Hippocampal formation (tissue), 2 donors: Measurements from ENCODE around the gene ANKRD1.
"Not testable (repeated sequence)": the region's sequence is repeated elsewhere in the genome, so short reads cannot be mapped to it uniquely, and the experiment has no call there.

Experiments
- DNase-seq, 2 donors: peaks; one replicate each; lab custom pipeline; 2025; lab: John Stamatoyannopoulos, UW

The ANKRD1 gene

DNA sequence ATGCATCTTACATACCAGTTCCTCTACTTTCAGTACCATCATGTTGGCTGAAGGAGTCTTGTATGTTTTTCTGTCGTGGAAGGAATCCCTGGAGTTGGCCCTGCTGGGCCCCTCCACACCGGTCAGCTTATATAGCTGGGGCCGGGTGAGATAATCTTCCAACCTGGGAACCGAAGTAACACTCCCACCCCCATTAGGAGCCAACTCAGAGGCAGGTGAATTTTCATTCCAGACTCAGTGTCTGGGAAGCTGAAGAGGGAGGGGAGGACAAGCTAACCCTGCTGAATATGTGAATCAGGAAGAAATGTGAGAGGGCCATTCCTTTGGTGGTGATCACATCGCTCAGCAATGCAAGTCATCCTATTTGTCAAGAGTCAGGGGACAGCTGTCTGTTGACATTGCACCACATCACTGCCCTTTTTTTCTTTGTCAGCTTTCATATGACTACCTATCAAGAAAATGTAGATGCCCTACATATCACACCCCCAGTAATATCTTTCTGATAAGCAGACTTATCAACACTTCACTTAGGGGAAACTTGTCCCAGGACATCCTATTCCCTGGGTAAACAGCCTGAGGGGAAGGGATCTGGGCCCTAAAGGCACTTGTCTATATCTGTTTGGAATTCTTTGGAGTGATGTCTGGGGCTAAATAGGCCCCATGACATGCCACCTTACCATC, at the start of gene ANKRD1:
TSS of gene ANKRD1 (minus strand) at position 102 of the 681 bp plus-strand sequence. CDS start at position 42, 60 bp downstream.
- DNase-seq = no peak

DNA sequence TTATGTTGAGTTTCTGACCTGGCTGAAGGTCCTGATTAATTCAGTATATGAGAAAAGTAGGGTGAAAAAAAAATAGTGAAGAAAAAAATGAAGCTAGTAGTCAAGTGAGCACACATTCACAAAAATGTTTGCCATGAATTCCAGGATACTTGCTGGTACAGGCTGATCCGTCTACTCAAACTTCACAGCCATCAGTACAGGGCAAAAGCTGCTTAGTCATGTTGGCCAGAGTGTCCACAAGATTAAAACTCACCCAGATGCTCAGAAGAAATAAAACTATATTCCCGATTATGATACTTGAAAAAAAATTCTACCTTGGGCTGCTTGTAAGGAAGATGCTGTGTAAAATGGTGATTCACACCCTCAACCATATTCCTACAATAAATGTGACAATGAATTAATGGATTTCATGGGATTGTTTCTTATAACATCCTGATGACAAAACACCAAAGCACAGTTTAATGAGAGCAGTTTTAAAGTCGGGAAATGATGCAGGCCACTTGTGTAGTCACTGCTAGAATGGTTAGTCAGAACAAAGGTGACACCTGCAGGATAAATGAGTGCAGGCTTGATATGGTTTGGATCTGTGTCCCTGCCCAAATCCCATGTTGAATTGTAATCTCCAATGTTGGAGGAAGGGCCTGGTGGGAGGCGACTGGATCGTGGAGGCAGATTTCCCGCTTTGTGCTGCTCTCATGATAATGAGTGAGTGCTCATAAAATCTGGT, 49.2 kb upstream of the ANKRD1 start:
- no peak for DNase-seq

DNA sequence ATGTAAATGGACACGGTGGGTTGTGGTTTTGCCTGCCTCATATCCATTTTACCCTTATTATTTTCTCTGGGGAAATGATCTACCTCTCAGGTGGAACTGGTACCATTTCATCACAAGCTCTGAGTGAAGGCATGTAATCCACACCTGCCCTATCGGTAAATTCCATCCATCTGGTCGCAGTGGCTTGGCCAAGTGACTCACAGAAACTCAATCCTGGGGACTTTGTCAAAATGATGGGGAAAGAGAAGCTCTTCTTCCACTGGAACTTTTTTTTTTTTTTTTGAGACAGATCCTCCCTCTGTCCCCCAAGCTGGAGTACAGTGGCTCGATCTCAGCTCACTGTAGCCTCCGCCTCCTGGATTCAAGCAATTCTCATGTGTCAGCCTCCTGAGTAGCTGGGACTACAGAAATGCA, 48.2 kb upstream of the ANKRD1 start:
- DNase-seq = no peak

DNA sequence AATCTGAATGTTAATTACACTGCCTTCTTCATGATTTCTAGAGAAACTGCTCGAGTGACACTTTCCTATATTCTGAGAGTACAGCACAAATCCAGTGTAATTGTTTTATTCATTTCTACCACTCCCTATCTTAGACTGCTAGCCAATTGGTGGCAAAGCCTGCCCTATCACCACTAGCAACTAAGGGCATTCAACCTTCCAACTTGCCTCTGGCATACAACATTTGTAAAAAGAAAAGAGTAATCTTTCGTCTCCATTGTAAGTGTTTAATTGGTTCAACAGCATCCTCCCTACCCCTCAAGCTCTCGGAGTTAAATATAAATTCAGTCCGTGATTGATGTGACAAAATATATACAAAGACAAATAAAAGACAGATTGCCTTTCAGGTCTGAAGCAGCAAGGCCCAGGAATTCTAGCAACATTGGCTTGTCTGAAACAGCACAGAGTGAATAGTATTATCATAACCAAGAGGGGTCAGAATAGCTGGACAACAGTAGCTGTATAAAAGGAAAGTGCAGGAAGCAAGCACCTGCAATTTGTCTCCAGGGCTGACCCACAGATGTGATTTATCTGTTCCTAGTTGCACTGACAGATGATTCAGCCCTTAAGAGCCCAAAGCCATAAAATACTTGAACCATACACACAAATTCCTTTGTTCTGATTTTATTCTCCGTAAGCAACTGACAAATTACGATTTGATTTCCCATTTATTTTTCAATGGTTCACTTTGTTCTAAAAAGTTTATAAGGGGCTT, 47.6 kb upstream of the ANKRD1 start:
- no peak for DNase-seq

DNA sequence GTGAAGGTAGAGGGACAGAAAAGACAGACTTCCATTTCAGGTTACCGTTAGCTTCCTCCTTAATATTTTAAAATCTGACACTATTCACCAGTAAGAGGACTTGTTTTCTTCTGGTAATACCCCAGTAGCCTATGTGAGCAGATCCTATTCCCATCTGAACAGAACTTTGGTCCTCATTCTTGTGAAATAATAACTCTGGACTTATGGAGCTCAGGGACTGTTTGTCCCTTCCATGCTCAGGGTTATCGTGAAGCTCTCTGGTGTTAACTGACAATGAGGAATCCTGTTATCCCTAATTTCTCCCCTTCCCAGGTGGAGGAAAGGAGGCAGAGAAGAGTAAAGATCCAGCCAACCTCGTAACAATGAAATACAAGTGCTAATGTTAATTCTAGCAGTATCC, 47.0 kb upstream of the ANKRD1 start:
- no peak for DNase-seq

DNA sequence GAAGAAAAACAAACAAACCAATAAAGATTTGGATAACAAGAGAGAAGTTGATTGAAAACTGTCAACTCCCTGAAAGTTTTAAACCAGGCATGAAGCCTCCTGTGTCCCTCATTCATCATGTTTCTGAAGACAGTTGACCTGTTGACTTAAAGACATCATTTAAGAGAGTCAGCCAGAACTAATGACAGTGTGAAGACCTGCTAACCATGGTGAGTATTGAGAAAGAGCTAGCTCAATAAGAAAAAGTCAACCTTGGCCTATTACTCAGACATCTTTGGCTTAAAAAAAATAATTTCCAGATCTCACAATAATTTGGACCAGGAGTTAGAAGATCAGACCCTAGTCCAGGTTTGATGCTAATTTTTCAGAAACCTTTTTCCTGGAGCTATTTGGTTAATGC, 45.3 kb upstream of the ANKRD1 start:
- no peak for DNase-seq

DNA sequence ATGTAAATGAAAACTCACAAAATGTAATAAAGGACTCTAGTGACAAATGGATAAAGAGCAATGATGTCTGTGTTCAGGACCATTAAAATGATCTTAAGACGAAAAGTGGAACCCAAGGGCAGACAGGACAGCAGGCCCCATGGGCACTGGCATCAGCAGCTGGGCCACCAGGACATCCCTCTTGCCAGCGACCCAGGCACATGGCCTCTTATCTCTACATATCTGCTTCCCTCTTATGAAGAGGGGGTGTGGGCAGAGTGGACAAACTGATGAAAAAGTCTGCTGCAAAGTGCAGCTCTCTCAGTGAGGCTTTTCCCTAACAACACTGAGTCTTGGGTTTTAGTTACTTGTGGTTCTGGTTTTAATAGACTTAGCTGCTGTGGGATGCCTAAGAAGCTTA, 44.8 kb upstream of the ANKRD1 start:
- DNase-seq = no peak

DNA sequence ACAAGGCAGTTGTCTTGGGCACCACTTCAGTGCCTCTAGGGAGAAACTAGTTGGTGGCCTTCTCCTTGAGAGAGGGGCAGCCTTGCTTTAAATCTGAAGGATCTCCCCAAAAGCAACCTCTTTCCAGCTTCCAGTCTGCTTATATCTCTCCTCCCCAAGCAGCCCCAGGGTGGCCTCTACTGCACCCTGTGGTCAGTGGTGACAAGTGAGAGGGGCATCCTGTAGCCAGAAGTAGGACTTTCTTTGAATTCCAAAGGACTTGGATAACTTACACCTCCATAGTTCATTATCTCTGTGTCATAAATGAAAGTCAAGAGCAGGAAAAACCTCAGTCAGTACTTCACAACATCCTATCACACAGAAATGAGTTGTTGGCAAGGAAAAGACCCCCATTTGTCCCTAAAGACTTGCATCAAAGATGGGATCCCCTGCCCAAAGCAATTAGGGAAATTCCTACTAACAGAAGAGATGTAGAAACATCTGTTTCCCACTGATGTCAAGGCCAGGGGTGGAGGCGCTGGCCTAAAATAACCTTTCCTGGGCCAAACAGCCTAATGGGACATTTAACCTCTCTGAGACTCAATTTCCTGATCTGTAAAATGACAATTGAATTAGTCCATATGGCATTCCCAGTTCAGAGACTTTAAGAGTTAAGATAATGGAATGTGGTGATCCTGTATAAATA, 44.0 kb upstream of the ANKRD1 start:
- DNase-seq = no peak

DNA sequence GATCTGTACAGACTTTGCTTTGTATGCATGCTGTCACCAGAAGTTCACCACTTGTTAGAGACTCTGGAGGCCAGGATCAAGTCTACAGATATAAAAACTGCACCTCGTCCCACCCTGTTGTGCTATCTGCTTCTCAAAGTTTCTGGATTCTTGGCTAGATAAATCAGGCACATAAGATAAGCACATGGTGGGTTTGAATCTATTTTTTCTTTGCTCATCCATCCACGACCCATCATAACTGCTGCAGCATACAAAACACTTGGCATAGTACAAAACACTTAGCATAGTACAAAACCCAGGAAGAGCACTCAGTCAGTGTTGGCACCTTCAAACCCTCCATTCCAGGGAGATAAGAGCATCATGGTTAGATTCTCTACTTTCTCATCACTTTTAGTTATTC, 42.4 kb upstream of the ANKRD1 start:
- no peak for DNase-seq

DNA sequence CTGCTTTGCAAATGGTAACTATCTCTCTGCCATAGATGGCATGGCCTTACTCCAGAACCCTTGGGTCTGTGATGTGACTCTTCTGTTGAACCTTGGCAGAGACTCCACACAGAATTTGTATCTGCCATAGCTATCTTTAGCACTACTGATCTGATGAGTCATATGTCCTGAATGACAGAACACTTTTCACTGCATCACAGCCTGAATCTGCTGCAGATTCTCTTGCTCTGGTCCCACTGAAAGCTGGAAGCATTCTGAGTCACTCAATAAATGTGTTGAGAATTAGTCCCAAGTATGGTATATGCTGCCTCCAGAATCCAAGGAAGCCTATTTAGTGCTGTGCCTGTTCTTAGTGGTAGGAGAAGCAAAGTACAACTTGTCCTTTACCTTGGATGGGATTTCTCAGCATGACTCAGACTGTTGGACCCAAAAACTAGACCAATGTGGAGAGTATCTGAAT, 39.5 kb upstream of the ANKRD1 start:
- DNase-seq = no peak

DNA sequence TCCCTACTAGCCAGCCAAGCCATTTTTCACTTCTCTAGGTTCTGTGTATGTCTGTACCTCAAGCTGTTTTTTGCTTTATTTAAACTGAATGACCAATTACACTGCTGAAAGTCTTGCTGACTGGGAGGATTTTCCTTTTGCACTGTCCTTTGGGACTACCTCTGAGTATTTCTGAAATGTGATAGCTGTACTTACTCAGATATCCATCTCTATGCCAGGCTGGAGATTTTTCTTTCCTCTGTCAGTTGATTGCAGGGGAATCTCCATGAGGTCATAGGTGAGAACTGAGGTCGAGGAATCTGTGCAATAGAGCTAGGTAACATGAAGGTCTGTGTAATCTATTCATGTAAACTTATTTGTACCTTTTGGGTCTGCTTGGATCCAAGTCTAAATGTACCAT, 38.9 kb upstream of the ANKRD1 start:
- no peak for DNase-seq

DNA sequence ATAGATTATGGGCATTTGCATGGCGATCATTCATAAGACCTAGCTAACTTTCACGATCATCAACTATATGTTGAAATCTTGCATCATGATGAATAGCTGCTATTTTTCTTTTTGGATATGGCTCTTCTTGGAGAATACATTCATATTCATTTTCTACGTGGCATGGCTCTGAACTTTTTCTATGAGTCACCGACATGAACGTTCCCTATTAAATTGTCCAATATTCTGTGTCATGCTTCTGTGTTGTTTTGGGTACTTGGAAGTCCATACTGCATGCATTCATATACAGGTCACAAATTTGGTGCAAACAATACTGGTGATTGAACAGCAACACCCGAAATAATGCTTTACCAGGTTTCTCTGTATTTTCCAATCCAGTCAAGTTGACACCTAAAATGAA, 37.9 kb upstream of the ANKRD1 start:
- no peak for DNase-seq

DNA sequence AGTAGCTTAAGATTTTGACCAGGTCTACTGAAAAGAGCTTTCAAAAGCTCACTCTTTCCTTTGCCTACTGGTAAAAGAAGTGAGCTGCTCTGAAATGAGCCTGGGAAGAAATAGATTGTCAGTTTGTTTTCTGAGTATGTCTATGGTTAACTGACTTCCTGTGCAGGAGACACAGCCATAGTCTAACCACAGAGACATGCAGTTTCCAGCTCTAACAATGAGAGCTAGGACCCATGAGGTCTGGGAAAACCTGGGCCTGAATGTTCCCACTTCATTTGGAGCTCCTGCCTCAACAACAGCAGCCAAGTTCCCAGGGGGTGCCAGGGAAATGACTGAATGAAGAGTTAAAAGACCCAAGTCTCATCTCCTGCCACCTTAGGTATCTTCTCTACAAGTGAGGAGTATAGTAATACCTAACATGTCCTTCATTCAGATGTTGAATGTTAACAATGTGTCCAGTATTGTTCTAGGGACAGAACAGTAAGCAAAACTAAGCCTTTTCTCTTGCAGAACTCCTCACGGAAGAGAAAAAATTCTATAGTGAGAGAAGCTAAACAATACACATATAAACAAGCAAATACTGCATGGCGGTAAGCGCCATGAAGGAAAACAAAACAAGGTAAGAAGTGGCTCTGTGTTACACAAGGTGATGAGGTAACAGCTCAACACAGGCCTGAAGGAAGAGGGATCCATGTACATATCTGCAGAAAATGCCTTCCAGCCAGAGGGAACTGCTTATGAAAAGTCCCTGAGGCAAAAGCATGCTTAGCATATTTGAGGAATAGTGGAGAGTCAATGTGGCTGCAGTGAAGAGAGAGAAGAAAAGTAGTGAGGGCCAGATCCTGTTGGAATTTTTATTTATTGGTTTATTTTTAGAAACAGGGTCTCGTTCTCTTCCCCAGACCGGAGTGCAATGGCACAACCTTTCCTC, 26.4 kb upstream of the ANKRD1 start:
- no peak for DNase-seq

DNA sequence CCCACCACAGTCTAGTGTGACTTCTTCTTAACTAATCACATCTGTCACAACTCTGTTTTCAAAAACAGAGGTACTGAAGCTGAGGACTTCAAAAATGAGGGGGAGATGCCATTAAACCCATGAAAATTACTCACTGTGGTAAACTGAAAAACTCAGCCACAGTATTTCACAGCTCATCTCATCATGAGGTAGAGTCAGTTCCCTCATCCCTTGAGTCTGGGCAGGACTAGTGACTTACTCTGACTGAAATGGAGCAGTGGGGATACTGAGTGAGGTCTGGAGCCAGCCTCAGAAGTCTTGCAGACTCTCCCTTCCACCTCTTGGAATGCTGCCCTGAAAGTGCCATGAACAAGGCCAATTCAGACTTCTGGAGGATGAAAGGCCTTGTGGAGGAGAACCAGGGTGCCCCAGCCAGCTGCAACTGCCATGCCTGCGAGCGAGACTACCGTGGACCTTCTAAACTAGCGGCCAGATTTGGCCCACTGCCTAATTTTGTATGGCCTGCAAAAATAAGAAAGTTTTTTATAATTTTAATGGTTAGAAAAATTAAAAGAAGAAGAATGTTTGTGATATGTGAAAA, 24.7 kb upstream of the ANKRD1 start:
- DNase-seq = peak in 1 of 2 donors; percentile 9

DNA sequence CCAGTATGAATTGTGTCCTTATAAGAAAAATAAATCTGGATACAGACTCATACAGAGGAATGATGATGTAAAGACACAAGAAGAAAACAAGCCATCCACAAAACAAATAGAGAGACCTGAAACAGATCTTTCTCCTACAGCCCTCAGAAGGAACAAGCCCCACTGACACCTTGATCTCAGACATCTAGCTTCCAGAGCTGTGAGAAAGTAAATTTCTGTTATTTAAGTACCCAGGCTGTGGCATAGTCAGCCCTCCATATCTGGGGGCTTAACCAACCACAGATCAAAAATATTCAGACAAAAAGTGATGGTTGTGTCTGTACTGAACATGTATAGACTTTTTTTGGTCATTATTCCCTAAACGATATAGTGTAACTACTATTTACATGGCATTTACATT, 23.9 kb upstream of the ANKRD1 start:
- DNase-seq = no peak

DNA sequence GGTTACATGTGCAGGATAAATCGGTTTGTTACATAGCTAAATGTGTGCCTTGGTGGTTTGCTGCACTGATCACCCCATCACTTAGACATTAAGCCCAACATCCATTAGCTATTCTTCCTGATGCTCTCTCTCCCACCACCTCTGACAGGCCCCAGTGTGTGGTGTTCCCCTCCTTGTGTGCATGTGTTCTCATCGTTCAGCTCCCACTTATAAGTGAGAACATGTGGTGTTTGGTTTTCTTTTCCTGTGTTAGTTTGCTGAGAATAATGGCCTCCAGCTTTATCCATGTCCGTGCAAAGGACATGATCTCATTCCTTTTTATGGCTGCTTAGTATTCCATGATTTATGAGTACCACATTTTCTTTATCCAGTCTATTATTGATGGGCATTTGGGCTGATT, 22.1 kb upstream of the ANKRD1 start:
- not testable (repeated sequence) for DNase-seq

DNA sequence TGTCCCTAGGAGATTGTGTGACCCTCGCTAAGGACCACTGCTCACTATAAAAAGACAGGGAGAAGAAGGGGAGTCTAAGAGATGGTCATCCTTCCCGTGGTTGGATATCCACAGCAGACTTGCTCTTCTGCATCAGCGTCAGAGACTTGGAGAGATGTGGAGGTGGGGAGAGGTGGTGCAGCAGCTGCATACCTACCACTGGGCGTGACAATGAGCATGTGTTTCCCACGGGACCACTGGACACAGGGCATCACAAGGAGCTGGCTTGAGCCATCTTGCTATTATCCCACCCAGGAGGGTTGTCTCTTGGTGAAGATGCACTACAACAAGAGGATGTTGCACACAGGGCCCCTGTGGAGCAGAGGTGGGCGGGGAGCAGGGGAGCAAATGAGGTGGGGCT, 18.8 kb upstream of the ANKRD1 start:
- DNase-seq = no peak

DNA sequence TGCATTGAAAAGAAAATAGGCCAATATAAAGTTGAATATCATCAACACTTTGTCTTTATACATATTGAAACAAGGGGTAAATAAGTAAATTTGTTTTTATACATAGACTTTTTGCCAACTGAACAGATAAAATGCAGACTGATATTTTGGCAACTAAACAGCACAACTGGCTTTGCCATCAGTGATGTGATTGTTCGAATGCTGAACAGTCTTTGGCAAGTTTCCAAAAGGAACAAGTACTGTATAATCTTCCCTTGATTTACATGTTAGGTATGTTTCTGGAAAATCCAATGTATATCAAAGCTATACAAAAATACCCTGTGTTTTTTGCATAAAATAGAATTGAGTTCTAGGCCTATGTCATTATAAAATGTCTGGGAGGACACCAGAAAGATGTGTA, 18.2 kb upstream of the ANKRD1 start:
- no peak for DNase-seq

DNA sequence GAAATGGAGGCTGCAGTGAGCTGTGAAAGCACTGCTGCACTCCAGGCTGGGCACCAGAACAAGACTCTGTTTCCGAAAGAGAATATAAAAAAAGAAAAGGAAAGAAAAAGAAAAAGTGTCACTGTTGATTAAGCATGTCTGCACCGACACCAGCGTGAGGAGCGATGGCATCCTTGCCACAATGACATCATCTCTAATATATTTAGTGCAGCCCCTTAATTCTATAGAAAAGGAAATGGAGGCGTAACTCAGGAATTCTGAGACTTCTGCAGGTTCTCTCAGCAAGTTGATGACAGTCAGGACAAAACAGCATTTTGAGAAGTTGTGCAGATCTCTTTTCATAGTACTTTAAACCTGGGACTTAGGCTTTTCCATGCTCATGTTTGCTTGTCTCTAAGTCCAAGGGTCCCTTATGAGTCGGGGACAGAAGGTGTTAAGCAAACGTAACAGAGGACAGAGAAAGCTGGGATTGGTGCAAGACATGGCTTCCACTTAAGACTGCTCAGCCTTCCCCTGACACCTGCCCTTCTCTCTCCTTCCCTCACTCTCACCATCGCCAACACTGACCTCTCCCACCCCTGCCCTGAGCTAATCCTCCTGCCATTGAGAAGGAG, 16.9 kb upstream of the ANKRD1 start:
- DNase-seq = no peak

DNA sequence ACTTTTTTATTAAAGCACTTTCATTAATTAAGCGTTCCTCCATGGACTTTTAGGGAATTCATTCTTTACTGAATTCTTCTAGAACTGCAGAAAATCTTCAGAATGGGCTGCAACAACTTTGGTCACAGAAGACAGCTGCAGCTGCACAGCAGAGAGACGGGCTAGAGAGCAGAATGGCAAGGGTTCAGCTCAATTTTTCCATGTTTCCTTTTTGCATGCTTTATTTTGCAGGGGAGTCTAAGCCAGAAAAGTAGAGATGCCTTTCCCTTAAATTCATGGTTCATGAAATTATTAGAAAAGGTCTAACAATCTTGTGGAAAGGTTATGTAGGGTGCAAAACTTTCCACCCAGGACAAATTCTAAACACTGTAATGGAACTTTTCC, 15.4 kb upstream of the ANKRD1 start:
- no peak for DNase-seq
